ENCODE results near the gene MTG1.
"Not testable (repeated sequence)": the region's sequence is repeated elsewhere in the genome, so short reads cannot be mapped to it uniquely, and the experiment has no call there.

Gene MTG1

DNA sequence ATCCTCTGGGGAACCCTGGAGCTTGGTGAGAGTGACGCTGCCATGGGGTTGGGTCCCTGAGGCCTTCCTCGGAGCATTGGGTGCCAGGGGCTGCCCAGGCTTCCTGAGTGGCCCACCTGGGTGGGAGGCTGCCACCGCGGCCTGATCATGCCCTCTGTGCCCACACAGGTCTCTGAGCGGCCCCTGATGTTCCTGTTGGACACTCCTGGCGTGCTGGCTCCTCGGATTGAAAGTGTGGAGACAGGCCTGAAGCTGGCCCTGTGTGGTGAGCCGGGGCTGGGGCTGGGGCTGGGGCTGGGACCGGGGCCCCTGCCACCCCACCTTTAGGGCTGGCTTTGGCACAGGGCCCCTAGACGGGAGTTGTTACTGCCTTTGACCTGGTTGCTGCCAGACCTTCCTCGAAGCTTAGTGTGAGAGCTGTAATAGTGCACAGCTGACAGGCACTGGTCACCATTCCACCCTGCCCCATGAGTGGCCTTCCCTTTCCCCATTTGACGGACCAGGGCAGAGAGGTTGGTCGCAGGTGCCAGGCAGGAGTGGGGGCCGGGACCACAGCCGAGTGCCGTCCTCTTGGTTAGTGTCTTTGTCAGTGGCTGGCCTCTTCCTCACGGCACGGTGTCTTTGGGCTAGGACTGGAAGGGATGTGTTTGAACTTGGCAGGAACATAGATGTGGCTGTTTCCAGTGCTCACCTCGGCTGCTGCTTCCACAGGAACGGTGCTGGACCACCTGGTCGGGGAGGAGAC, 8.2 kb downstream of the MTG1 start:
- DNase-seq, result no peak

DNA sequence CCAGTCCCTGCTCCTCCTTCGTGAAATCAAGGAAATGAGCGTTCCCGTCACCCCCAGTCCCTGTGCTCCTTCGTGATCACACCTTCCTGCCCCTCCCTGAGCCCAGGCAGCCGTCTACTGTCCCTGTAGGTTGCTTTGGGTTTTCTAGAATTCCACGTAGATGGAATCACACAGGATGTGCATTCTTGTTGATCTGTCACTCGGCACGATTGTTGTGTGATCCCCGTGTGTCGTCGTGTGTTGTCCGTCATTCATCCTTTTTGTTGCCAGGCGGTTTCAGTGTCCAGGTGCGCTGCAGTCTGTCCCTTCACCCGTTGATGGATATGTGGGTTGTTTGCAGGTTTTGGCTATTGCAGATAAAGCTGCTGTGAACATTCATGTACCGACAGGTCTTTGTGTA, 9.4 kb downstream of the MTG1 start:
- no peak for DNase-seq

DNA sequence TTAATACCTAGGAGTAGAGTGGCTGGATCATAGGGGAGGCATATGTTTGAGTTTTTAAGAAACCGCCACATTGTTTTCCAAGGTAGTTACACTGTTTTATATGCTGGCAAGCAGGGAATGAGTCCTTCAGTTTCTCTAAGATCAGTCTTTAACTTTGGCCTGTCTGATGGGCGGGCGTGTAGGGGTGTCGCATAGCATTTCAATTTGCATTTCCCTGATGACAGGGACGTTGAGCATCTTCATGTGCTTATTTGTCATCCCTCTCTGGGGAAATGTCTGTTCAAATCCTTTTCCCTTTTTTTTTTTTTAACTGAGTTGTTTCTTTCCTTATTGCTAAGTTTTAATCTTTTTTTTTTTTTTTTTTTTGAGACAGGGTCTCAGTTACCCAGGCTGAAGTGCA, 9.8 kb downstream of the MTG1 start:
- no peak for DNase-seq

DNA sequence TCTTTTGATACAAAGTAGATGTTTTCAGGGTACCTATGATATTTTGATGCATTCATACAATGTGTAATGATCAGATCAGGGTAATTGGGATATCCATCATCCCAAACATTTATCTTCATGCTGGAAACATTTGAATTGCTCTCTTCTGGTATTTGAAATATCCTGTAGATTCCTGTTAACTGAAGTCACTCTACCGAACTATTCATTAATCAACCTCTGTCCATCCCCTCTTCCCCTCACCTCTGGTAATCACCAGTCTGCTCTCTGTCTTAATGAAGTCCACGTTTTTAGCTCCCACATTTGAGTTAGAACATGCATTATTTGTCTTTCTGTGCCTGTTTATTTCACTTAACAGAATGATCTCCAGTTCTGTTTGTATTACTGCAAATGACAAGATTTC, 11.3 kb downstream of the MTG1 start:
- DNase-seq, result no peak

DNA sequence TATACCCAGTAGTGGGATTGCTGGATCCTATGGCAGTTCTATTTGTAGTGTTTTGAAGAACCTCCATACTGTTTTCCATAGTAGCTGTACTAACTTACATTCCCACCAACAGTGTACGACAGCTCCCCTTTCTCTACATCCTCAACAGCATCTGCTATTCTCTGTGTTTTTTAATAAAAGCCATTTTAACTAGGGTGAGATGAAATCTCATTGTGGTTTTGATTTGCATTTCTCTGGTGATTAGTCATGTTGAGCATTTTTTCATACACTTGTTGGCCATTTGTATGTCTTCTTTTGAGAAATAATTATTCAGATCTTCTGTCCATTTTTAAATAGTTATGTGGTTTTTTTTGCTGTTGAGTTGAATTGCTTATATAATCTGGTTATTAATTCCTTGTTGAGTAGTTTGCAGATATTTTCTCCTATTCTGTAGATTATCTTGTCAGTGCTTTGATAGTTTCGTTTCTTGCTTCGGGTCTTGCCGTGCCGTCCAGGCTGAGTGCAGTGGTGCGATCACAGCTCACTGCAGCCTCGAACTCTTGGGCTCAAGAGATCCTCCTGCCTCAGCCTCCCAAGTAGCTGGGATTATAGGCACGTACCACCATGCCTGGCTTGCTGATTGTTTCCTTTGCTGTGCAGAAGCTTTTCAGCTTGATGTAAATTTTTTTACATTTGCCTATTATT, 12.0 kb downstream of the MTG1 start:
- DNase-seq, result no peak

DNA sequence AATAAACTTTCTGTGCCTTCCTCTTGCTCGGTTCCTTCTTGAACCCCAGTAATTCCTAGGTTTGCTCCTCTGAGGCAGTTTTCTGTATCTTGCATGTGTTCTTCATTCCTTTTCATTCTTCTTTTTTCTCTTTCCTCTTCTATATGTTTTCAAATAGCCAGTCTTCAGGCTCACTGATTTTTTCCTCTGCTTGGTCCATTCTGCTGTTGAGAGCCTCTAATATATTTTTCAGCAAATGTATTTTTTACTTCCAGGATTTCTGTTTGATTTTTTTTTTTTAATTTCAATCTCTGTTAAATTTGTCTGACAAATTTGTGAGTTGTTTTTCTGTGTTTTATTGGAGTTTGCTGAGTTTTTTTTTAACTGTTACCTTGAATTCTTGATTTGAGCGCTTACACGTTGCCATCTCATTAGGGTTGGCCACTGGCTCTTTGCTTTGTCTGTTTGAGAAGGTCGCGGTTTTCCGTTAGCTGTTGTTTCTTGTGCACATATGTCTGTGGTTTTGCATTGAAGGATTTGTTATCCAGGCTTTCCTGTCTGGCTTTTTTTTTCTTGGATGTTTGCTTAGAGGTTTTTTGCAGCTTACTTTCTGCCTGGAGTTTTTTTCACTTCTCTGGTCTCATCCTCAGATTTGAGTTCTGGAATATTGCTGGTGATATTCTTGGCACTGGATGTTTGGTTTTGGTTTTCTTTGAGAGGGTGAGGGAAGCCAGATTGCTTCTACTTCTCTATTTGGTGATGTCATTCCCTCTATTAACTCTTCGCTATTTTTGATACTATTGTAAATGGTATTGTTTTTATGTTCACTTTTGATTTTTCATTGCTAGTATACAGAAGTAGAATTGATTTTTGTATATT, 17.8 kb downstream of the MTG1 start:
- DNase-seq, result no peak

DNA sequence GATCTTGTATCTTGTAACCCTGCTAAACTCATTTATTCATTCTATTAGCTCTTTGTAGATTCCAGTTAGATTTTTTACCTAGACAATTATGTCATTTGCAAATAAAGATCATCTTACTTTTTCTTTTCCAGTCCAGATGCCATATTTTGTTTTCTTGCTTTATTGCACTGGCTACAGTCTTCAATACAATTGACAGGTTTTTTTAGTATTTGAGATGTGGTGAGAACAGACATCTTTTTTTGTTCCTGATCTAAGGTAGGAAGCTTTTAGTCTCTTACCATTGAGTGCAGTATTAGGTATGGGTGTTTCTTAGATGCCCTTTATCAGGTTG, 18.4 kb downstream of the MTG1 start:
- DNase-seq, result no peak

DNA sequence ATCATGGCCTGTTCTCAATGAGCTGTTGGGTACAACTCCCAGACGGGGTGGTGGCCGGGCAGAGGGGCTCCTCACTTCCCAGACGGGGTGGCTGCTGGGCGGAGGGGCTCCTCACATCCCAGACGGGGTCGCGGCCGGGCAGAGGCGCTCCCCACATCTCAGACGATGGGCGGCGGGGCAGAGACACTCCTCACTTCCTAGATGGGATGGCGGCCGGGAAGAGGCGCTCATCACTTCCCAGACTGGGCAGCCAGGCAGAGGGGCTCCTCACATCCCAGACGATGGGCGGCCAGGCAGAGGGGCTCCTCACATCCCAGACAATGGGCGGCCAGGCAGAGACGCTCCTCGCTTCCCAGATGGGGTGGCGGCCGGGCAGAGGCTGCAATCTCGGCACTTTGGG, 20.4 kb downstream of the MTG1 start:
- not testable (repeated sequence) for DNase-seq

DNA sequence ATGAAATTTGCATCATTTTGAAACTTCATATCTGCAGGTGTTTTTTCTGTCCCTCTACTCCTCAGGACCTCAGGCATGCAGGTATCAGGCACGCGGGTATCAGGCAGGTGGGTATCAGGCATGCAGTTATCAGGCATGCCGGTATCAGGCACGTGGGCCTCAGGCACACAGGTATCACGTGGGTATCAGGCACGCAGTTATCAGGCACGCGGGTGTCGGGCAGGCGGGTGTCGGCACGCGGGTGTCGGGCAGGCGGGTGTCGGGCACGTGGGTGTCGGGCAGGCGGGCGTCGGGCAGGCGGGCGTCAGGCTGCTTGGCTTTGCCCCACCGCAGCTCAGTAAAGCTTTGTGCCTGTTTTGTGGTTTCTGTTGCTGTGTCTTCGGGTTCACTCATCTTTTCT, 21.8 kb downstream of the MTG1 start:
- DNase-seq, result no peak

DNA sequence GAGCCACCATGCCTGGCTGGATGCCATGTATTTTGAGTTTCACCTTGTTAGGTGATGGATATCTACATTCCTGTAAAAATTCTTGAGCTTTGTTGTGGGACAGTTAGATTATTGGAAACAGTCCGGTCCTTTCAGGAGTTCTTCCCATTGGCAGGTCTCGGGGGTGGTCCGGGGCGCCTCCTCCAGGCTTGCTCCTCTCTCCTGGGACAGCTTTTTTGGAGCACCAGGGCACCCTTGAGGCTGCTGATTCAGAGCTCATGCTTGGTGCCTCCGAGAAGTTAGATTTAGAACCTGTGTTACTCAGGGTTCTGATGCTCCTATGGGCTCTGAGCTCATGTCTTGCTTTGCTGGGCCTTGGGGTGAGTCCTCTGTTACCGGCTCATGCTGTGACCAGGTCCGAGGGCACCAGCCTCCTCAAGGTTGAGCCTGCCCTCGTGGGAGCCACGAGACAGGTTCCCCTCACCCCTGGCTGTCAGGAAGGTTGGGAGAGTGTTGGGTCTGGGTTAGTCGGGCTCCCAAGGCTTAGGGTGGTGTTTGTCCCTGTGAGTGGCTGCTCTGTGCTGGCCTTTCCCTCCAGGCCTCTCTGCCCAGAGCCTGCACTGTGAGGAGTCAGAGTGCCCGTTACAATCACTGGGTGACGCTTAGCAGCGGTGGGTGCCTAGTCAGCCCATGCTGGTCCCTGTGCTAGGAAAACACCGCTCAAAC, 24.5 kb downstream of the MTG1 start:
- no peak for DNase-seq

DNA sequence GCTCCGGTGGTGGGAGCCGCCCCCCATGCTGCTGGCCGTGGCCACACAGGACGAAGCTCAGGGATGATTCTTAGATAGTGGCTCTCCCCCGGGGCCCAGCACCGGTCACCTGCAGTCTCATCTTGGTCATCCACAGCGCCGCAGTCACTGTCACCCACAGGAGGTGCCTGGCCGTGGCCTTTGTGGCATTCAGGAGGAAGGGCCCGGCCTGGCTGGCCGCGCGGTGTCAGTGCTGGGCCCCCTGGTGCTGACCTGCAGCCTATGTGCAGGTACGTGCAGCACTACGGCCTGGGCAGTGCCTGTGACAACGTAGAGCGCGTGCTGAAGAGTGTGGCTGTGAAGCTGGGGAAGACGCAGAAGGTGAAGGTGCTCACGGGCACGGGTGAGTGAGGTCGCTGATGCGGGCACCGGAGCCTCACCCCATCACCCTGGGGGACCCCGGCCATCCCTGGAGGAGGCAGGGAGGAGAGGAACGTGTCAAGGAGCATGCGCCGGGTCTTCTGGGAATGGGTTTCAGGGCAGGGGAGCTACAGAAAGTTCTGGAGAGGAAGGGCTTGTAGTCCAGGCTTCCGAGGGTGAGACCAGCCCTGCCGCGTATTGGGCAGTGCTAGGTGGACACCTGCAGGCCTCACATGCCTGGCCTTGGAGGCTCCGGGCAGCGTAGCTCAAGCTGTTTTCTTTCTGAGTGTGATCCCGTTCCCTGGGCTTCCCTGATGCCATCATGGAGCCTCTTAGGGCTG, 25.4 kb downstream of the MTG1 start:
- no peak for DNase-seq

DNA sequence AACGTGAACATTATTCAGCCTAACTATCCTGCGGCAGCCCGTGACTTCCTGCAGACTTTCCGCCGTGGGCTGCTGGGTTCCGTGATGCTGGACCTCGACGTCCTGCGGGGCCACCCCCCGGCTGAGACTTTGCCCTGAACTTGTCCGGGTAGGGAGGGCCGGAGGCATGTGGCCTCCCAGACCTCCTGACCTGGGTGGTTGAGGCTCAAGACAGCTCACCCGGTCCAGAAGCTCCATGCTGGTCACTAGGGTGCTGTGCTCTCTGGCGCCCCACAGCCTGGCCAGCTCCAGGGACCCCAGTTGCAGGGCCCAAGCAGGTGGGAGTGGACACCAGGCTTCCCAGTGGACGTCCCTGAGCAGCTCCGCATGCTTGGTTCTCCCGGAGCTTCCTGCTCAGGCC, 26.1 kb downstream of the MTG1 start:
- no peak for DNase-seq

DNA sequence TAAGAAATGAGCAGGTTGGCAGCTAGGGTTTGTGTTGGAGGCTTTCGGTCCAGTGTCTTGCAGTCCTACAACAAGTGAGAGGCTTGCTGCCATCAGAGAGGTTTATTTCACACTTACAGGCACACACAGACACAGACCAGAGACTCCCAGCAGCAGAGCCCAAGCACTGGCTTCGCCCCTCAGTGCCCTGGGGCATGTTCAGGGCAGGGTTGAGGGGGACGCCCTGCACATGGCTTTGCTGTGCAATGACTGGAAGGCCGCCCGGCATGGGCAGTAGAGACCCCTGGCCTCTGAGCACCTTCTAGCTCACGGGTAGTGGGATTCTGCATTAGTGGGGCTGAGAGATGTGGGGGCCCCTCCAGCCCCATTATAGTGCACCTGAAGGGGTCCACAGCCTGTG, 26.6 kb downstream of the MTG1 start:
- no peak for DNase-seq

DNA sequence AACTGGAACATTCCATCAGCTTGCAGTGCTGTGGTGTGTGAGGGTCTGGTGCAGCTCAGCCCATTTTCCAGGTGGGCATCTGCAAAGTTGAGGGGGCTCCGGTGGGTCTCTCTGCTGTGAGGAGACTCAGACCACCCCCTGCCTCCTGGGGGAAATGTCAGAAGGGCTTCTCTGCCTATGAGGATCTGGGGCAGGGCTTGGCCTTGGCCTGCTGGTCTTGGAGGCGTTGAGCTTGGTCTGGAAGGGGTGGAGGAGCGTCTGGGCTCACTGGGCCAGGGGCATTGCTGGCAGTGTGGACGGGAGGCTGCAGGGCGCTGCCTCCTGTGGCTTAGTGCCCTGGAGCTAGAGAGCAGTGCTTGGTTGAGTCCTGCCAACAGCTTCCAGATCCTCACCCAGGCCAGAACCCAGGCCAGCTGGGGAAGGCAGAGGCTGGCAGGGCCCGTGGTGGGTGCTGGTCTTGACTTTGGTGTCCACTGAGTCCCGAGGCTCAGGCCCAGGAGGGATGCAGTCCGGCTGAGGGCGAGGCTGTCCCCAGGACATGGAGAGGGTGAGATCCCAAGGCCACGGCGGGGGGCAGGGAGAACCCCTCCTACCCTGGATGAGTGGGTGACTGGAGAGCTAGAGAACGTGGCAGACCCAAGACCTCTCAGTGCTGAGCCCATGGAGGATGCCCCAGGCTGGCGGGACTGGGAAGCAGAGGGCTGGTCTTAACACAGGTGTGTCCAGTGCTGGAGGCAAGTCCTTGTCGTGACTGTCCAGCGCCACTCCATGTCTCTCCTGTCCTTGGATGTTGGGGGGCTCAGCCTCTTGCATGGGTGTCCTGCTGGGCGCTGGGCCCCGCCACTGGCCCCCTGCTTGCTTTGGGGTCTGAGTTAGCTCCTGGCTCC, 27.6 kb downstream of the MTG1 start:
- DNase-seq, result no peak

DNA sequence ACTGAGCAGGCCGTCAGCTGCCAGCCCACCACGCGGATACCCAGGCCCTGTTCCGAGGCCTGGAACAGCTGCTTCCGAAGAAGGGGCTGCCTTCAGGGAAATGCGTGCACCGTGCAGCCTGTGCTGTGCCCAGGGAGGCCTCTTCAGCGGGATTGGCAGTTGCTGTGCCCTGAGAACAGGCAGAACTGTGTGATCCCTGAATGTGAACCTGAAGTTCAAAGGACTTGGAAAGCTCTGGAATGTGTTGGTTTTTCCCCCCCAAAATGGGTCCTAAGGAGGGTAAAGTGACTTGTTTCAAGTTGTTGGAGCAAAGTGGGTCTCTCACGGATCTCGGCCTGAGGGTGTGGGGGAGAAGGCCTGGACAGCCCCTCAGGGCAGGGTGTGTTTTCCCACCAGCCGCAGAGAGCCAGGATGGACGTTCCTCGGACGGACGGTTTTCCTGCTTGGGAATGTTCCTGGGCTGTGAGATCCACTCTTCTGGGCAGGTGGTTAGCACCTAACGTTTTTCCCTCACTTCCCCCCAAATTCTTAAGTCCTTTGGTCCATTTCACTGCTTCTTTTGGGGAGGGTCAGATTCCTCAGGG, 28.4 kb downstream of the MTG1 start:
- DNase-seq, result no peak

DNA sequence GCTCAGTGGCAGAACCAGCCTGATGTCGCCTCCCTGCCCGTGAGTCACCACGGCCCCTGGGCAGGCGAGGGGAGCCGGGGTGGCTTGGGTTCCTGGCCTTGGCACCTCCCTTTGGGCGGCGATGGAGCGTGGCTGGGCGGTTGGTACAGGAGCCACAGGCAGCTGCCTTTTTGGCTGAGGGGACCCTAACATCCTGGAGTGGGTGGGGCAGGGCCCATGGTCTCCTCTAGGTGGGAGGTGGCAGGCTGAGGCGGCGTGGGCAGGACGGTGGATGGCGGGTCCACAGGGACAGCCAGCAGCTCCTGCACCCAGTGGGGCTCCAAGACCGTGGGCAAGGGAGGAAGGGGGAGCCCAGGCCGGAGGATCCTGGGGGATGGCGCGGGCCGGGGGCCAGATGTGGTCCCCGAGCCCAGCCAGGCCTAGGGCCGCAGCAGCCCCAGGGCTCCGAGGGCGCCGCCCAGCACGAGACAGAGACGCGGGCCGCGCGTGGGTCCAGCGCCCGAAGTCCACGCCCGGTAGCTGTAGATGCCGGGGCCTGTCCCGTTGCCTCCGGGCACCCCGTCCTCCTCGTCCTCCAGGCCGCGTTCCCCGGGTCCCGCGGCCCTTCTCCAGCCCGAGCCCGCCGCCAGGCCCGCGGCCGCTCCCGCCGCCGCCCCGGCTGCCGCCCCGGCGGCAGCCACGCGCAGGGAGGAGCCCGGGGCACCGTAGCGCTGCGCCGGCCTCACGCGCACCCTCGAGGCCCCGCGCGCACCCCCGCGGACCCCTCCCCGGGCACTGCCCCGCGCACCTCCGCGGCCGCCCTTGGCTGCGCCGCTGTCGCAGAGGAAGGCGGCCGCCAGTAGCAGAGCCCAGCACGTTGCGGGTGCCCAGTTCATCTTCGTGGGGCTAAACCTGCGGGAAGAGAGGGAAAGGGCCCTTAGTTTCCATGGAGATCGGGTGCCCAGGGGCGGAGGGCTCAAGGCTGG, 29.1 kb downstream of the MTG1 start:
- no peak for DNase-seq

DNA sequence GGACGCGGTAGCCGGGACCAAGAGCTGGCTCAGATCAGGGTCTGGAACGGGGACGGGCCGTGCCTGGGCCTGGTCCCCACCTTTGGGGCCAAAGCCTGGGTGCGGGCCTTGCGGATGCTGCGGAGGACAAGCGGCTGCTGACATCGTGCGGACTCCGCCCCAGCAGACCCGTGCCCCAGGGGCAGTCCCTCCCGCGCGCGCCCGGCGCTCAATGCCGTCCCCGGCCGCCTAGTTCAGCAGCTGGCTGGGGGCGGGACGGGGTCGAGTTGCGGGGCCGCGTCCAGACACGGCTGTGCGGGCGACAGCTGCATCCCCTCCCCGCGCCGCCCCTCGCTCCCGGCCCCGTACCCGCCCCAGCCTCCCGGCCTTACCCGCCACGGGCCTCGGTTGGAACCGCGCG, 30.1 kb downstream of the MTG1 start:
- DNase-seq, result not testable (repeated sequence)

DNA sequence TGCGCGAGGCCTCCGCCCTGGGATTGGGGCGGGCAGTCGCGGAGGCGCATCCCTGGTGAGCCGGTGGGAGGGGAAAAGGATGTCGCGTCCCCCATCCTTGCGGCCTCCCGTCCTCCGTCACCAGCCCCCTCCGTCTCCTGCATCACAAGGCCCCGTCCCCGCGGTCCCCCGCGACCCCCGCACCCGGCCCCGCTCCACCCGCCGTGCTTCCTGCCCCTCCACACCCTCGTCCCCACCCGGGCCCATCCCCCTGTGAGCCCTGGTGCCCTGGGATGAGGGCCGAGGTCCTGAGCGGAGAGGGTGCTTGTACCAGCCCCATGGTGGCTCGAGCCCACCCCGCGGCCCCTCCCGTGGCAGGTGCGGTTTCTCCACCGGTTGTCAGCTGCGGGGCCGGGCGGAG, 30.6 kb downstream of the MTG1 start, which contains the start of gene SPRN:
SPRN (minus strand) TSS at position 25 of the 400 bp plus-strand sequence. CDS start 944 bp downstream, outside the sequence.
- not testable (repeated sequence) for DNase-seq

DNA sequence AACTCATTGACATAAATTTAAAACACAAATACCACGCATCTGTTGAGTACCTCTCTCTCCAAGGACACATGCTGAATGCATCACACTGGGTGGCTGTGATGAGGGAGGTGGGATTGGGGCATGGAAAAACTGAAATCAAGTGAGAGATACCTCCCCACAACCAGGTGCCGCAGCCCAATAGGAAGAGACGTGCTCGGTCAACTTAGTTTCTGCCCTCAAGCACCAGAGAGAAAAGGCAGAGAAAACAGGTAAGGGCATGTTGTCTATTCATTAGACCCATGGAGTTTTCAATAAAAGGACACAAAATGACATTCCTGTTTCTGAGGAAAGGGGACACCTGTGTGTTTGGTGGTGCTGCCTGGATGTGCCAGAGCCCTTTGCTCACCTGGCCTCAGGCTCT, 35.6 kb downstream of the MTG1 start:
- DNase-seq, result not testable (repeated sequence)
